Mucosa of descending colon (tissue), 3 donors: ENCODE data around the gene ST3GAL4. TPM values are rescaled to one million over a fixed set of nuclear protein-coding genes. Genes with fewer than 3 reads are reported as not detected.
A peak's percentile ranks its signal among the peaks of the same experiment; 100 is the strongest.

ENCODE experiments used
- ATAC-seq: fragments of 200-7000 bp; cut with Tn5 transposase; one replicate; pipeline ENCODE4 v1.9.1; 2020; ENCODE audit warnings: mild to moderate bottlenecking, moderate library complexity
- DNase-seq, 3 donors: peaks; one replicate each; pipeline ENCODE4 v3.0.0-alpha.2; 2020
- H3K36me3 ChIP-seq: fragments of 200-600 bp; one replicate; pipeline ENCODE4 v1.8.0; 2021; ENCODE audit warnings: low read depth, mild to moderate bottlenecking
- H3K4me1 ChIP-seq: fragments of 200-600 bp; one replicate; pipeline ENCODE4 v1.8.0; 2021; ENCODE audit warnings: low read depth, mild to moderate bottlenecking
- H3K4me3 ChIP-seq: fragments of 200-600 bp; one replicate; pipeline ENCODE4 v1.8.0; 2021; ENCODE audit warnings: mild to moderate bottlenecking
- H3K9me3 ChIP-seq: fragments of 200-600 bp; one replicate; pipeline ENCODE4 v1.8.0; 2021; ENCODE audit warnings: mild to moderate bottlenecking
- intact Hi-C, 2 donors: fragments of 100-400 bp; cut with DNase I in 1 of 2; cut with micrococcal nuclease in 1 of 2; formaldehyde crosslinking; loops; one replicate each; pipeline versions ENCODE4 v1.11.0 to v1.11.1; 2022; cut with DNase I, micrococcal nuclease
- total RNA-seq, 3 donors: library from RNA; stranded (reverse); fragmentation: NEBNext Ultra II Directional in 2 of 3; extraction: Animal tissue kit (Norgen Biotek cat#: 25700) in 2 of 3; gene quantifications; one replicate each; pipeline versions ENCODE4 v1.2.1 to v1.2.4, GENCODE V29; 2021 to 2023
- TF ChIP-seq, protein P1 (sequence below): fragments of 200-600 bp; IDR thresholded peaks from one replicate; pipeline ENCODE4 v1.8.0; 2022; ENCODE audit warnings: antibody characterized with exemption, mild to moderate bottlenecking
- donor health status: DM: no; HTN: no; CAD: no; lungs with moderate emphysema.
- donor health status: DM: no; HTN: no; CAD: no.
- donor health status: DM: no; HTN: yes; CAD: no.

Gene ST3GAL4
- total RNA-seq, 3 donors from 2014 or later: 94.7 to 460 (median 217) TPM

DNA sequence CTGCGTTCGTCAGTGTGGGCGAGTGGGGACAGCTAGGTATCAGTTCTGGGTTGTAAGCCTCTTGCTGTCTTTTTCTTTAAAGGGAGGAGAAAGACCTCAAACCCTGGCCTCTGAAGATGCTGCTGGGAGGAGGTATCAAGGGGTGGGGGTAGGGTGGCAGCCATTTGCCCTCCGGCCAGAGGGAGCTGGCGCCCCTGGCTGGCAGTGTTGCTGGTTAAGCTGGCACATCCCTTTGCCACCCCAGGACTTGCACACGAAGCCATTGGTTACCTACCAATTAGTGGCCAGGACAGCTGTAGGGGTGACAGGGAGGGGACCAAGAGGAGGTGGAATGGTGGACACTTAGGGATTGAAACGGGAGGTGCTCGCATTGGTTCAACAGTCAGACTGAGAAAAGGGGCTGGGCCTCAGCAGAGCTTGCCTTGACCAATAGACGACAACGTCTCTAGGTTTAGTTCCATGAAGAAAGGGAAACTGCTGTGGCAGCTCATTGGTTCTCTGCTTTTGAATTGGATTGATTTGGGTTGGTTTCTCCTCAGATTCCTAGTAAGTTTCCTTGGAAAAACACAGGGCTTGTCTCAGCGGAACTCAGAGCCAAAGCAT is 77.9 kb downstream of the ST3GAL4 start:
- Histone ChIP-seq H3K4me3 (no peak overlapping the region), H3K36me3 (no peaks in the 10 kb centered on the region), H3K9me3 (no peaks in the 10 kb centered on the region), H3K4me1 (peaks cover 28% of the 10 kb centered on the region)
- DNase-seq: no peak
- intact Hi-C loops: no loop called here
- TF ChIP-seq, protein P1, sequence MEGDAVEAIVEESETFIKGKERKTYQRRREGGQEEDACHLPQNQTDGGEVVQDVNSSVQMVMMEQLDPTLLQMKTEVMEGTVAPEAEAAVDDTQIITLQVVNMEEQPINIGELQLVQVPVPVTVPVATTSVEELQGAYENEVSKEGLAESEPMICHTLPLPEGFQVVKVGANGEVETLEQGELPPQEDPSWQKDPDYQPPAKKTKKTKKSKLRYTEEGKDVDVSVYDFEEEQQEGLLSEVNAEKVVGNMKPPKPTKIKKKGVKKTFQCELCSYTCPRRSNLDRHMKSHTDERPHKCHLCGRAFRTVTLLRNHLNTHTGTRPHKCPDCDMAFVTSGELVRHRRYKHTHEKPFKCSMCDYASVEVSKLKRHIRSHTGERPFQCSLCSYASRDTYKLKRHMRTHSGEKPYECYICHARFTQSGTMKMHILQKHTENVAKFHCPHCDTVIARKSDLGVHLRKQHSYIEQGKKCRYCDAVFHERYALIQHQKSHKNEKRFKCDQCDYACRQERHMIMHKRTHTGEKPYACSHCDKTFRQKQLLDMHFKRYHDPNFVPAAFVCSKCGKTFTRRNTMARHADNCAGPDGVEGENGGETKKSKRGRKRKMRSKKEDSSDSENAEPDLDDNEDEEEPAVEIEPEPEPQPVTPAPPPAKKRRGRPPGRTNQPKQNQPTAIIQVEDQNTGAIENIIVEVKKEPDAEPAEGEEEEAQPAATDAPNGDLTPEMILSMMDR: no peak
- ATAC-seq: no peak

DNA sequence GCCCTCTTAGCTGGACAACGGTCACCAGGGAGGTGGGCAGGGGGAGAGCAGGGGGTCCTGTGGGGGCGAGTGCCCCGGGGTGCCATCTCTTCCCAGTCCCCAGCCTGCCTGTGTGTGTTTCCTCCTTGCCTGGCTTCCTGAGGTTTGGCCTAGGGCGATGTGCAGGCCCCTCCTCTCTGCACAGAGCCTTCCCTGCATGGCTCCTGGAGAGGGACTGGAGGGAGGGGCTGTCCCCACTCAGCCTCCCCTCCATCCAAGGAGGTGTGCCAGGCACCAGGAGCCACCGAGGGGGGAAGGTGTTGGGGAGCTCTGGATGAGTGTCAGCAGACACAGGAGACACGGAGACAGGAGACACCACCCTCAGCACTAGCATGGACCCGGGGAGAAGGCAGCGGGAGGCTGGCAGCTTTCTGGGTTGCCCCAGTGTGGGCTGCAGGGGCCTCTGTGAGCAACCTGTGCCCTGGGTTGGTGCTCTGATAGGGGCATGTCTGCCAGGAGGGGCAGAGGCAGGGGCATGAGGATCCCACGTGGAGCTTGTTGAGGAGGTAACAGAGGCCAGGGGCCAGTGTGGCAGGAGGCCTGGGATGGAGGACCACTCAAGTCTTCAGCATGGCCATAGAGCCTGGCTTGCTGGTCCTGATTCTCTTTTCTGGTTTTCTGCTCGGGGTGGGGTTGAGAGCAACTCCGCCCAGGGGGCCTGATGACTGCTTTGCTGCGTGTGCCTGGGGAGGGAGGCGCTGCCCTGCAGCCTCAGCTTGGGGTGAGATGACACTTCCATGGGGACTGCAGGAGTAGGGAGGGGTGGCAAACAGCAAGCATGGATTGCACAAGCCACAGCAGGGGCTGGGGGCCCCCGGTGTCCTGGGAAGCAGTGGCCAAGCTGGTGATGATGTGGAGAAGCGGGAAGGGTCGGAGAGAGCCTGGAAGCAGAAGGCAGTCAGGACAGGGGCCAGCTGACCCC is 78.8 kb downstream of the ST3GAL4 start:
- TF ChIP-seq, protein P1: no peak
- intact Hi-C loops: no loop called here

DNA sequence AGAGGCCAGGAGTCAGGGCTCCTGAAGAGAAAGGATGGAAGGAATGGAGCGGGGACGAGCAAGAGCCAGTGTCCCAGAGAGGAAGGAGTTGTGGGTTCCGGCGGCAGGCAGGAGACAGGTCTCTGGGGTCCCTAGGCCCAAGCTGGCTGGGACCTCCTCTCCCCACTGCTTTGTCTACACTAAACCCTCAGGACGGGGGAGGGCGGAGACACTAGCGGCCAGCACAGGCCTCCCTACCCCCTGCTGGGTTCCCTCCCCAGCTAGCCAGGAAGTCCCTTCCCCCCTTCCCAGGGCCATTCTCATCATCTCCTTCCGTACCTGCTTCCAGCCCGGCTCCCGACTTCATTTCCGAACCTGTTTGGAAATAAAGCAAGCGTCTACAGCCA is 79.5 kb downstream of the ST3GAL4 start:
- Histone ChIP-seq H3K9me3 (no peaks in the 10 kb centered on the region), H3K36me3 (no peaks in the 10 kb centered on the region), H3K4me3 (no peak overlapping the region), H3K4me1 (peaks cover 26% of the 10 kb centered on the region)
- ATAC-seq (no peak), DNase-seq (peak in 1 of 3 donors; percentile 8)
- TF ChIP-seq, protein P1: no peak
- intact Hi-C loops: no loop called here

More for the DNA sequence above, 78.8 kb downstream of the ST3GAL4 start:
- H3K9me3 ChIP-seq: no peaks in the 10 kb centered on the region
- H3K4me1 ChIP-seq: peaks cover 31% of the 10 kb centered on the region
- no peak overlapping the region for H3K4me3 ChIP-seq
- DNase-seq: no peak
- ATAC-seq: no peak
- H3K36me3 ChIP-seq: no peaks in the 10 kb centered on the region

DNA sequence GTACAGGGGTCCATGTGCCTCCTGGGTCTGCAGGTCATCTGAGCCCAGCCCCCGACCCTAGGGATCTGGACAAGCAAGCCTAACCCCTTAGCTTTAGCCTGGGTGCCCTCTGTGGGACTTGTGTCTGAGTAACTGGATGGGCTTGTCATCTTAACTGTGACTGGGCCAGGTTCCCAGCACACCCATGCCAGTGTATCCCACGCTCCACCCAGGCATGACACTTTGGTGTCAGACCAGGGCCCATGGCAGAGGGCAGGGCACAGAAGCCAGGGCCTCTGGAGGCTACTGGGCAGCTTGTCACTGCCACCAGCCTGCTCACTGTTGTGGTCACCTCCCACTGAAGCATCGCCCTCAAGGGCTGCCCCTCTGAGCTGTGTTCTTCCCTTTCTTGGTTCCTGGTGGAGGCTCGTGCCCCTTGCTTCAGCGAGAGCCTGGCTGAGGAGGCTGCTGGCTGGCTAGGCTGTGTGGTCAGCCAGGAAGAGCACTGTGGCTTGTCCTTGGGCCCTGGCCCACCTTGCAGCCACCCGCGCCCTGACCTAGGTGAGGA is 80.8 kb downstream of the ST3GAL4 start:
- intact Hi-C loops: no loop called here
- TF ChIP-seq, protein P1: no peak
- no peak for ATAC-seq

DNA sequence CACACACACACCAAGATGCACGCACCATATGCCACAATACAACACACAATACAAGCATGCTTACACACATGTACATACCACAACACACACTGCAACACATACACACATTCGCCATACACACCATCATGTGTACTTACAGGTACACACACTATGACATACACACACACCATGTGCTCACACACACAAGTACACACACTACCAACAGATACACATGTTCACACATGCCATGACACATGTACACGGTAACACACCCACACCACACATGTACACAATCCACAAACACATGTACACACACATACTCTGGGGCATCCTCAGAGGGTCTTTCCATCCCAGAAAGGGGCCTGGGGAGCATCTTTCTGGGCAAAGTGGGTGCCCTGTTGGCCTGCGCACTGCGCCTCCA is 82.2 kb downstream of the ST3GAL4 start:
- ATAC-seq (no peak), DNase-seq (no peak)
- H3K9me3 ChIP-seq: no peaks in the 10 kb centered on the region
- peaks cover 11% of the 10 kb centered on the region for H3K4me1 ChIP-seq
- intact Hi-C loops: no loop called here
- TF ChIP-seq, protein P1: no peak
- H3K4me3 ChIP-seq: no peak overlapping the region
- no peaks in the 10 kb centered on the region for H3K36me3 ChIP-seq

More for the DNA sequence above, 80.8 kb downstream of the ST3GAL4 start:
- H3K4me1 ChIP-seq: peaks cover 24% of the 10 kb centered on the region
- no peaks in the 10 kb centered on the region for H3K9me3 ChIP-seq
- H3K36me3 ChIP-seq: no peaks in the 10 kb centered on the region
- H3K4me3 ChIP-seq: no peak overlapping the region
- no peak for DNase-seq
